ENCODE data around the gene KIF4A. TPM values are rescaled to one million over a fixed set of nuclear protein-coding genes. Genes with fewer than 3 reads are reported as not detected.

Gene KIF4A
- total RNA-seq, 1 donor from 2014 or later: 26.5 TPM

DNA sequence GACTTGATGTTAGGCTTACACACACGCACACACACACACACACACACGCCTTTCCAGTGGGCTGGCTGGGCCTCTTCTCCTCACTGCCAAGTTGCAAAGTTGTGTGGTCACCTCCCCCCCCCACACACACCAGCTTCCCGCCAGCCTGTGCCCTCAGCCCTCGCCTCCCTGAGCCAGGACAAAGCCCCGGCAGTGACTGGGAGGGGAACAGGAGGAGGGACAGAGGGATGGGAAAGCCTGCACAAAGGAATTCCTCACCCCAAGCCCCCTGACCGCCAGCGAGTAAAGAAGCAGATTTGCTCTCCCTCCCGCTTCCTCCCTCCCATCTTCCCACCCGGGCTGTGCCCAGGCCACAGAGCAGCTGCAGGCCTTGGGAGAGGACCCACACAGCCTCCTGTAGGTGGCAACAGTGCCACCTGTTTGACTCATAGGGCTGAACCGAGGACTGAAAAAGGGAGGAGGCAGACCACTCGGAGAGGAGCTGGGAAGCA is 133.0 kb downstream of the KIF4A start, which contains the start of gene GDPD2:
TSS of gene GDPD2 (plus strand) at position 464 of the 491 bp plus-strand sequence. CDS start 1,671 bp downstream, outside the sequence.
- Mint-ChIP-seq H3K4me3 (ENCODE audit: low read depth) (no peak within 1 kb of the TSS), H3K27ac (no peak within 1 kb of the TSS), H3K4me1 (ENCODE audit: low read depth) (no peaks in the 10 kb centered on the region), H3K27me3 (ENCODE audit: low read depth) (no peaks in the 10 kb centered on the region), H3K36me3 (ENCODE audit: low read depth) (peaks cover 11% of the 10 kb centered on the region), H3K9me3 (no peaks in the 10 kb centered on the region)
- no peak for DNase-seq (ENCODE audit: low spot score)
- intact Hi-C loops (cut with micrococcal nuclease): no loop called here

GRCh38 chrX:70423936-70424675 is 134.2 kb downstream of the KIF4A start:
- DNase-seq (ENCODE audit: low spot score): no peak
- Mint-ChIP-seq H3K9me3 (no peaks in the 10 kb centered on the region), H3K36me3 (ENCODE audit: low read depth) (peaks cover 7% of the 10 kb centered on the region), H3K4me1 (ENCODE audit: low read depth) (no peaks in the 10 kb centered on the region), H3K27ac (no peak overlapping the region), H3K4me3 (ENCODE audit: low read depth) (no peak overlapping the region), H3K27me3 (ENCODE audit: low read depth) (no peaks in the 10 kb centered on the region)
- intact Hi-C loops (cut with micrococcal nuclease): no loop called here

DNA sequence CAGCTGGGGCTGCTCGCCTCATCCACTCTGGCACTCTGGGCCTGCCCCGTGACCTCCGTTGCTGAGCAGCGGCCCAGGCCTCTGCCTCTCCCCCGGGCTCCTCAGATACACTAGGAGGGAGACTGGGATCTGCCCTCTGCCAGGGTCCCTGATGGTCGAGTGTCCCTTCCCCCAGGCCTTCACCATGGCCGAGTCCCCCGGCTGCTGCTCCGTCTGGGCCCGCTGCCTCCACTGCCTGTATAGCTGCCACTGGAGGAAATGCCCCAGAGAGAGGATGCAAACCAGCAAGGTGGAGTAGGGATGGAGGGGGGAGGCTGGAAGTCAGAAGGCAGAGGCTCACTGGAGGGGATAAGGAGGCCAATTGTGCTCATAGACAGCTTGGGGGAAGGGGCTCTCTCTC is 134.9 kb downstream of the KIF4A start:
- peaks cover 7% of the 10 kb centered on the region for H3K36me3 Mint-ChIP-seq (ENCODE audit: low read depth)
- H3K4me3 Mint-ChIP-seq (ENCODE audit: low read depth): no peak overlapping the region
- no peaks in the 10 kb centered on the region for H3K9me3 Mint-ChIP-seq
- H3K27ac Mint-ChIP-seq: no peak overlapping the region
- H3K4me1 Mint-ChIP-seq (ENCODE audit: low read depth): no peaks in the 10 kb centered on the region
- no peak for DNase-seq (ENCODE audit: low spot score)
- intact Hi-C loops (cut with micrococcal nuclease): no loop called here
- no peaks in the 10 kb centered on the region for H3K27me3 Mint-ChIP-seq (ENCODE audit: low read depth)

GRCh38 chrX:70426286-70427278 is 136.7 kb downstream of the KIF4A start:
- Mint-ChIP-seq H3K27ac (no peak overlapping the region), H3K36me3 (ENCODE audit: low read depth) (no peaks in the 10 kb centered on the region), H3K4me3 (ENCODE audit: low read depth) (no peak overlapping the region), H3K27me3 (ENCODE audit: low read depth) (no peaks in the 10 kb centered on the region), H3K9me3 (no peaks in the 10 kb centered on the region), H3K4me1 (ENCODE audit: low read depth) (no peaks in the 10 kb centered on the region)
- no peak for DNase-seq (ENCODE audit: low spot score)
- intact Hi-C loops (cut with micrococcal nuclease): no loop called here

- no peak for DNase-seq (ENCODE audit: low spot score)
- no peaks in the 10 kb centered on the region for H3K27me3 Mint-ChIP-seq (ENCODE audit: low read depth)
- no peaks in the 10 kb centered on the region for H3K36me3 Mint-ChIP-seq (ENCODE audit: low read depth)
- H3K4me1 Mint-ChIP-seq (ENCODE audit: low read depth): no peaks in the 10 kb centered on the region
- H3K27ac Mint-ChIP-seq: no peak overlapping the region
- no peak overlapping the region for H3K4me3 Mint-ChIP-seq (ENCODE audit: low read depth)
- intact Hi-C loops (cut with micrococcal nuclease): no loop called here
- no peaks in the 10 kb centered on the region for H3K9me3 Mint-ChIP-seq
Measured at GRCh38 chrX:70427365-70427764, 137.5 kb downstream of the KIF4A start.

- H3K36me3 Mint-ChIP-seq (ENCODE audit: low read depth): no peaks in the 10 kb centered on the region
- intact Hi-C loops (cut with micrococcal nuclease): no loop called here
- H3K27ac Mint-ChIP-seq: no peak overlapping the region
- H3K9me3 Mint-ChIP-seq: no peaks in the 10 kb centered on the region
- no peak overlapping the region for H3K4me3 Mint-ChIP-seq (ENCODE audit: low read depth)
- no peak for DNase-seq (ENCODE audit: low spot score)
- no peaks in the 10 kb centered on the region for H3K27me3 Mint-ChIP-seq (ENCODE audit: low read depth)
- H3K4me1 Mint-ChIP-seq (ENCODE audit: low read depth): peaks cover 11% of the 10 kb centered on the region
Measured at GRCh38 chrX:70429759-70430158, 139.9 kb downstream of the KIF4A start.

DNA sequence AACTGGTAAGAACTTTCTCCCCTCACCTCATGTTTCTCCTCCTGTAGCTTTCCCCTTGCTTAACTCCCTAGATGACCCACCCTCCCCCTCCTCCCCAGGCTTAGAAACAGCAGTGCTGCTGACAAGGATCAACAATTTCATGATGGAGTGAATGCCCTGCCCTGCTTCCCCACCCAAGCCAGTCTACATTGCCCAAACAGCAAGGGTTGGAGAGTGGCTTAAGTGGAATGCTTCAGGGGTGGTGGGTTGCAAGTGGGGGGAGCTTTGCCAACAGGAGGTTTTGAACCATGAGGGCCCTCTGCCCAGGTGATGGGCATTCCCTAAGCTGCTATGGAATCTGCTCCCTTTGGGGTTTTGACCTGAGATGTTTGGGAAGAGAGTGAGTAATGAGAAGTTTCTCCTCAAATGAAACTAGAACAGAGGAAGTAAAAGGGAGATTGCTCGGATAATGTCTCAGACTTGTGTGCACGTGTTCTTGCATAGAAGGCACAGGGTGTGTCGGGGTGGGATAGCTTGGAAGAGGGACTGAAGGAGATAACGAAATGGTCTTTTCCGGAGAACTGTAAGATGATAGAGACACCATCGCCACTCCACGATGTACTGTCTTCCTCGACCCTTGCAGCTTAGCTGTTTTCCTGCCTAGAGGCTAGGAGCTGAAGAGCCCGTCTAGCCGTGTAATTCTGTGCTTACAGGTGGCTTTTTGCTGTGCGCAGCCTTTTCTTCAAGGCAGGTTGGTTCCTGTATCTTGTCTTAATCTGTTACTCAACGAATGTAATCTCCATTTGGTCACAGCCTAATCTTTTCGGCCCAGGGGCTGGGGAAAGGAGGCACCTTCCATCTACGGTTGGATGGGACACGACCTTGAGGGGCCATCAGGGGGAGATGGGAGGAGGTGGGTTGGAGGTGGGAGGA is 143.3 kb downstream of the KIF4A start:
- peaks cover 24% of the 10 kb centered on the region for H3K4me1 Mint-ChIP-seq (ENCODE audit: low read depth)
- peak overlapping the region; percentile 89 for H3K4me3 Mint-ChIP-seq (ENCODE audit: low read depth)
- H3K9me3 Mint-ChIP-seq: no peaks in the 10 kb centered on the region
- no peaks in the 10 kb centered on the region for H3K36me3 Mint-ChIP-seq (ENCODE audit: low read depth)
- intact Hi-C loops (cut with micrococcal nuclease): no loop called here
- no peak for DNase-seq (ENCODE audit: low spot score)
- H3K27ac Mint-ChIP-seq: peak overlapping the region; percentile 92
- H3K27me3 Mint-ChIP-seq (ENCODE audit: low read depth): peaks cover 5% of the 10 kb centered on the region

- Mint-ChIP-seq H3K36me3 (ENCODE audit: low read depth) (no peaks in the 10 kb centered on the region), H3K9me3 (no peaks in the 10 kb centered on the region), H3K4me1 (ENCODE audit: low read depth) (peaks cover 31% of the 10 kb centered on the region), H3K27me3 (ENCODE audit: low read depth) (peaks cover 5% of the 10 kb centered on the region), H3K27ac (peak overlapping the region; percentile 92), H3K4me3 (ENCODE audit: low read depth) (peak overlapping the region; percentile 89)
- DNase-seq (ENCODE audit: low spot score): peak; percentile 65
- intact Hi-C loops (cut with micrococcal nuclease): no loop called here
Measured at GRCh38 chrX:70433848-70434351, 144.0 kb downstream of the KIF4A start.

DNA sequence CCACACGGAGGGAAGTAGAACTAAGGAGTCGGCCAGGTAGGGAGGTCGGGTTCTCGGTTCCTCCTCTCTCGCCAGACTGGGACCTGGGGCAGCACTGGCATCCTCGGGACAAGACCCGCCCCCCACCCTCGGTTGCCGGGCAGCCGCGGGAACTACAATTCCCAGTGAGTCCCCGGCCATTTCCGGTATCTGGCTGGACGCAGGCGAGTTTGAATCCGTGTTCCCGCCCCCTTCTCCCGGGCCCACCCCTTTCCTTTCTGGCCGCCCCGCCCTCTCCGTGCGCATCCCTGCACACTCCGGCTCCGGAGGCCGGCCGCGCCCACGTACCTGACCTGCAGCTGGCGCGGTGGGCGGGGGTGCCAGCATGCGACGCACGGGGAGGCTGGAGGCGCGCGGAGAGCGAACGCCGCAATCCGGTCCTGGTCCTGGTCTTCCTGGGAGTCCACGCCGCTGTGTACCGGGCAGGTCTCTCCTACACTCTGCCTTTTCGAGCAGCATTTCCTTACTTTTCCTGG is 144.5 kb downstream of the KIF4A start:
- H3K4me1 Mint-ChIP-seq (ENCODE audit: low read depth): peaks cover 35% of the 10 kb centered on the region
- H3K4me3 Mint-ChIP-seq (ENCODE audit: low read depth): peak overlapping the region; percentile 89
- peak overlapping the region; percentile 92 for H3K27ac Mint-ChIP-seq
- peaks cover 8% of the 10 kb centered on the region for H3K27me3 Mint-ChIP-seq (ENCODE audit: low read depth)
- intact Hi-C loops (cut with micrococcal nuclease): no loop called here
- peak; percentile 28 for DNase-seq (ENCODE audit: low spot score)
- H3K36me3 Mint-ChIP-seq (ENCODE audit: low read depth): no peaks in the 10 kb centered on the region
- no peaks in the 10 kb centered on the region for H3K9me3 Mint-ChIP-seq

DNA sequence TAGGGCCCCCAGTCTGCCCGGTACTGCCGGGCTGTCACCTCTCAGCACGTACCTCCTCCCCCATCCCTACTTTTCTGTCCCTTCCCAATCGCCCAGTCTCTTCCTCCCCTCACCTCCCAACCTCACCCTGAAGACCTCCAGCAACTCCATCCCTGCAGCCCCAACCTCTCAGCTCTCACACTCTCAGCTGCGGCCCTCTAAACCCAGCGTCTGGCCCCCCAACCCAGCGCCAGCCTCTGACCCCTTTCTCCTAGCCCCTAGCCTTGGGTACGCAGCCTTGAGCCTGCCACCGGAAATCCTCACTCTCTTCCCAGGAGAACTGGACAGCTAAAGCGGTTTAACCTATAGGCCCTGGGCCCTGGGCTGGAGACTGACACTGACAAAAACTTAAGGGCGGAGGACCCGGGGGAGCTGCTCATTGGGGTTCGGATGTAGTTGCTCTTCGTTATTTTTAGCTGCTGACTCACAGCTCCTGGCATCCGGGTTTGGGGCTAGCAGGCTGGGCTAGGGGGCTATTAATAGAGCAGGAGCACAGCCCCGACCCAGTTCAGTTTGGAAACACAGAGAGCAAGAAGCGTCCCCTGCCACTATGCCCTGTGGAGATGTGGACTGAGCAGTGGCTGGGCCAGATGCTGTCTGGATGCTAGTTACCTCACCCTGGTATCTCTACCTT is 145.1 kb downstream of the KIF4A start:
- no peaks in the 10 kb centered on the region for H3K36me3 Mint-ChIP-seq (ENCODE audit: low read depth)
- peaks cover 36% of the 10 kb centered on the region for H3K4me1 Mint-ChIP-seq (ENCODE audit: low read depth)
- peak overlapping the region; percentile 89 for H3K4me3 Mint-ChIP-seq (ENCODE audit: low read depth)
- no peak for DNase-seq (ENCODE audit: low spot score)
- H3K27me3 Mint-ChIP-seq (ENCODE audit: low read depth): peaks cover 10% of the 10 kb centered on the region
- no peaks in the 10 kb centered on the region for H3K9me3 Mint-ChIP-seq
- intact Hi-C loops (cut with micrococcal nuclease): no loop called here
- peak overlapping the region; percentile 46 for H3K27ac Mint-ChIP-seq

GRCh38 chrX:70436343-70436742 is 146.4 kb downstream of the KIF4A start:
- no peak overlapping the region for H3K27ac Mint-ChIP-seq
- DNase-seq (ENCODE audit: low spot score): no peak
- H3K9me3 Mint-ChIP-seq: no peaks in the 10 kb centered on the region
- H3K27me3 Mint-ChIP-seq (ENCODE audit: low read depth): peaks cover 15% of the 10 kb centered on the region
- H3K4me3 Mint-ChIP-seq (ENCODE audit: low read depth): no peak overlapping the region
- intact Hi-C loops (cut with micrococcal nuclease): no loop called here
- H3K4me1 Mint-ChIP-seq (ENCODE audit: low read depth): peaks cover 36% of the 10 kb centered on the region
- no peaks in the 10 kb centered on the region for H3K36me3 Mint-ChIP-seq (ENCODE audit: low read depth)
